Measurements from ENCODE around the gene IL20RA. TPM values are rescaled to one million over a fixed set of nuclear protein-coding genes. Genes with fewer than 3 reads are reported as not detected.

The IL20RA gene
- total and polyA plus RNA-seq, 2 donors (not counting 3 experiments of a cell fraction or from before 2014, with no cell fraction given), result not detected

DNA sequence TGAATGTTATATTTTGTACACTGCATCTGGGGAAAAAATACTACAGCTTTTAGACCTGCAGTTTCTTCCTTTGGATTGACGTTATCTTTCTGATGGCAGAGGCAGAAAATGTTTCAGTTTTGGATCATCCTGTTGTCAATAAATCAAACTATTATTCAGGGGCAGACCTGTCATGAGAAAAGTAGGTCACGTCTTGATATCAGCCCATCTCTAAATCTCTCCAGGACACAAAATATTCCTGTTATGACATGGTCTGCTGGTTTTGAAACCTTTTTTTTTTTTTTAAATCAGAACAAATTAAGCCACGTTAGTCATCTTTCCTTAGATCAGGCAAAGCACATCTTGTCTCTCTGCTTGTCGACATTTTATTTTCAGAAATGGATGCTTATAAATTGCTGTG, 24.0 kb downstream of the IL20RA start:
- Histone ChIP-seq H3K27ac (ENCODE audit: insufficient read depth, low read depth, low read length) (no peak overlapping the region), H3K36me3 (ENCODE audit: control insufficient read depth in 2 of 2, extremely low read depth in 1 of 2, insufficient read depth in 2 of 2, low read length in 2 of 2) (no peaks in the 10 kb centered on the region)

DNA sequence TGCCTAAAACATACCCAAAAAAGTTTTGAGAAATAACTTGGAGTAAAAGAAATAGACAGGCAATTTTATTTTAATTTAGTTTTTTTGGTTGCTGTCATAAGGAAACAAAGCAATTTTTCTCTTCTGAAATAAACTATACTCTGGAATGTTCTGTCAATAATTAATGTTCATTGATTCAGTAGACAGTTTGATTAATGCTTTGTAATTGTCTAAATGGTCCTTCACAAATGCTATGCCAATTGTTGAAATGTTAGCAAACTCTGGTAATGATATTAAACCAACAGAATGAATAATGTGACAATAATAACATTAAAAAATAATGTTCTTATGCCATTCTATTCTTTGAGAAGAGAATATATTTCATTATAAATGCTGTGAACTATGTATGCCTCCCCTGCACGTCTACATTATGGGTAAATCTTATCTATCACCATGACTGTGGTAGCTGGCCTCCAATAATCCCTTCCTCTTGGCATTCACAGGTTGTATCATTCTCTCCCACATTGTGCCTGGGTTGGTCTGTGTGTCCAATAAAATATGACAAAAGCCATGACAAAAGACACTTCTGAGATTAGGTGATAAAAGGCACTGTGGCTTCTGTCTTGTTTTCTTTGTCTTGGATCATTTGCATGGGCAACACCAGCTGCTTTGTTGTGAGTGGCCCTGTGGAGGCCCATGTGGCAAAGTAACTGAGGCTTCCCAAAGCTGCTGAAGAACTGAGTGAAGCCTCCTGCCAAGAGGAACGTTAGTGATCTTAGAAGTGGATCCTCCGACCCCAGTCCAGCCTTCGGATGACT, 25.1 kb downstream of the IL20RA start:
- Histone ChIP-seq H3K27ac (ENCODE audit: insufficient read depth, low read depth, low read length) (no peak overlapping the region), H4K20me1 (replicated peaks; ENCODE audit: control insufficient read depth, extremely low read depth, insufficient read depth, low read length) (no peaks in the 10 kb centered on the region), H2AFZ (ENCODE audit: low read depth, low read length) (no peak overlapping the region), H3K79me2 (ENCODE audit: control insufficient read depth, insufficient read depth, low read length) (no peaks in the 10 kb centered on the region), H3K9me1 (replicated peaks; ENCODE audit: control insufficient read depth, extremely low read depth, insufficient read depth, low read length) (no peaks in the 10 kb centered on the region), H3K4me1 (ENCODE audit: control insufficient read depth, extremely low read depth, insufficient read depth, low read length) (no peaks in the 10 kb centered on the region), H3K9ac (replicated peaks; ENCODE audit: extremely low read depth, insufficient read depth, low read length) (no peak overlapping the region), H3K27me3 (ENCODE audit: control insufficient read depth in 2 of 2, insufficient read depth in 2 of 2, low read length in 2 of 2) (peaks cover 2 to 10% of the 10 kb centered on the region in 2 experiments), H3K36me3 (ENCODE audit: control insufficient read depth in 2 of 2, extremely low read depth in 1 of 2, insufficient read depth in 2 of 2, low read length in 2 of 2) (no peaks in the 10 kb centered on the region), H3K9me3 (replicated peaks; ENCODE audit: control insufficient read depth, insufficient read depth, low read length) (no peaks in the 10 kb centered on the region), H3K4me2 (ENCODE audit: insufficient read depth, low read length) (no peak overlapping the region), H3K4me3 (replicated peaks in 1 of 3; ENCODE audit: insufficient read depth in 1 of 3, low read depth in 1 of 3, low read length in 3 of 3) (no peak overlapping the region)
- intact Hi-C loops (cut with micrococcal nuclease) (no loop called here), dilution Hi-C loops (cut with MboI; ENCODE audit: extremely low pct_ligation_motif_present, low sequenced_read_pairs) (no loop called here)
- DNase-seq (ENCODE audit: low read depth, low spot score) (no peak), FAIRE-seq (no peak)
- BruUV-seq (replicated peaks), result no TSS peak
- ChIA-PET CTCF (interaction anchor here (0.6 kb wide), 1 partner anchor 52 kb away, joined by 3 read pairs; no protein-coding TSS in a partner anchor), POLR2A (no interaction called here)
- TF ChIP-seq, protein P1, sequence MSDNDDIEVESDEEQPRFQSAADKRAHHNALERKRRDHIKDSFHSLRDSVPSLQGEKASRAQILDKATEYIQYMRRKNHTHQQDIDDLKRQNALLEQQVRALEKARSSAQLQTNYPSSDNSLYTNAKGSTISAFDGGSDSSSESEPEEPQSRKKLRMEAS (IDR thresholded peaks at IDR 0.05; ENCODE audit: insufficient read depth, insufficient read length), result no peak
- TF ChIP-seq, protein P2, sequence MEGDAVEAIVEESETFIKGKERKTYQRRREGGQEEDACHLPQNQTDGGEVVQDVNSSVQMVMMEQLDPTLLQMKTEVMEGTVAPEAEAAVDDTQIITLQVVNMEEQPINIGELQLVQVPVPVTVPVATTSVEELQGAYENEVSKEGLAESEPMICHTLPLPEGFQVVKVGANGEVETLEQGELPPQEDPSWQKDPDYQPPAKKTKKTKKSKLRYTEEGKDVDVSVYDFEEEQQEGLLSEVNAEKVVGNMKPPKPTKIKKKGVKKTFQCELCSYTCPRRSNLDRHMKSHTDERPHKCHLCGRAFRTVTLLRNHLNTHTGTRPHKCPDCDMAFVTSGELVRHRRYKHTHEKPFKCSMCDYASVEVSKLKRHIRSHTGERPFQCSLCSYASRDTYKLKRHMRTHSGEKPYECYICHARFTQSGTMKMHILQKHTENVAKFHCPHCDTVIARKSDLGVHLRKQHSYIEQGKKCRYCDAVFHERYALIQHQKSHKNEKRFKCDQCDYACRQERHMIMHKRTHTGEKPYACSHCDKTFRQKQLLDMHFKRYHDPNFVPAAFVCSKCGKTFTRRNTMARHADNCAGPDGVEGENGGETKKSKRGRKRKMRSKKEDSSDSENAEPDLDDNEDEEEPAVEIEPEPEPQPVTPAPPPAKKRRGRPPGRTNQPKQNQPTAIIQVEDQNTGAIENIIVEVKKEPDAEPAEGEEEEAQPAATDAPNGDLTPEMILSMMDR (IDR thresholded peaks at IDR 0.05; ENCODE audit: extremely low read depth in 1 of 2, insufficient read depth in 1 of 2, low read depth in 1 of 2, low read length in 2 of 2), result no peak
- TF ChIP-seq MYC (IDR thresholded peaks at IDR 0.05; ENCODE audit: low read depth, low read length) (no peak), JUN (IDR thresholded peaks at IDR 0.05; ENCODE audit: borderline replicate concordance, insufficient read depth, insufficient read length, low read depth) (no peak), GATA2 (IDR thresholded peaks at IDR 0.05; ENCODE audit: insufficient read depth, insufficient read length, low read depth, low read length) (no peak), POLR2A (IDR thresholded peaks at IDR 0.05; ENCODE audit: low read depth, low read length) (no peak), POLR2AphosphoS5 (IDR thresholded peaks at IDR 0.05; ENCODE audit: insufficient read depth, low read depth, low read length) (no peak), EZH2 (IDR thresholded peaks at IDR 0.05; ENCODE audit: borderline replicate concordance, low read depth, low read length, severe bottlenecking) (no peak), FOS (IDR thresholded peaks at IDR 0.05; ENCODE audit: borderline replicate concordance, insufficient read depth, low read length) (no peak)

More for the DNA sequence above, 24.0 kb downstream of the IL20RA start:
- ChIA-PET POLR2A (no interaction called here), CTCF (no interaction called here)
- TF ChIP-seq FOS (IDR thresholded peaks at IDR 0.05; ENCODE audit: borderline replicate concordance, insufficient read depth, low read length) (no peak), POLR2AphosphoS5 (IDR thresholded peaks at IDR 0.05; ENCODE audit: insufficient read depth, low read depth, low read length) (no peak), EZH2 (IDR thresholded peaks at IDR 0.05; ENCODE audit: borderline replicate concordance, low read depth, low read length, severe bottlenecking) (no peak), POLR2A (IDR thresholded peaks at IDR 0.05; ENCODE audit: low read depth, low read length) (no peak), MYC (IDR thresholded peaks at IDR 0.05; ENCODE audit: low read depth, low read length) (no peak), JUN (IDR thresholded peaks at IDR 0.05; ENCODE audit: borderline replicate concordance, insufficient read depth, insufficient read length, low read depth) (no peak)
- peaks cover 0 to 7% of the 10 kb centered on the region in 2 experiments for H3K27me3 ChIP-seq (ENCODE audit: control insufficient read depth in 2 of 2, insufficient read depth in 2 of 2, low read length in 2 of 2)
- H2AFZ ChIP-seq (ENCODE audit: low read depth, low read length), result no peak overlapping the region
- DNase-seq (ENCODE audit: low read depth, low spot score), result no peak
- no peak for FAIRE-seq
- dilution Hi-C loops (cut with MboI; ENCODE audit: extremely low pct_ligation_motif_present, low sequenced_read_pairs), result no loop called here
- no peaks in the 10 kb centered on the region for H3K79me2 ChIP-seq (ENCODE audit: control insufficient read depth, insufficient read depth, low read length)
- H3K4me3 ChIP-seq (replicated peaks in 1 of 3; ENCODE audit: insufficient read depth in 1 of 3, low read depth in 1 of 3, low read length in 3 of 3), result no peak overlapping the region
- BruUV-seq (replicated peaks), result no TSS peak
- no peaks in the 10 kb centered on the region for H3K4me1 ChIP-seq (ENCODE audit: control insufficient read depth, extremely low read depth, insufficient read depth, low read length)
- H3K9me1 ChIP-seq (replicated peaks; ENCODE audit: control insufficient read depth, extremely low read depth, insufficient read depth, low read length), result no peaks in the 10 kb centered on the region
- no peaks in the 10 kb centered on the region for H3K9me3 ChIP-seq (replicated peaks; ENCODE audit: control insufficient read depth, insufficient read depth, low read length)
- H3K9ac ChIP-seq (replicated peaks; ENCODE audit: extremely low read depth, insufficient read depth, low read length), result no peak overlapping the region
- intact Hi-C loops (cut with micrococcal nuclease), result no loop called here
- H4K20me1 ChIP-seq (replicated peaks; ENCODE audit: control insufficient read depth, extremely low read depth, insufficient read depth, low read length), result no peaks in the 10 kb centered on the region
- no peak overlapping the region for H3K4me2 ChIP-seq (ENCODE audit: insufficient read depth, low read length)

All from endothelial cell of umbilical vein (primary cell).